SK-N-SH treated with all-trans-retinoic acid at 6 μM for 48 hours (cell line): ENCODE data around the gene RTBDN.

ENCODE experiments used
- ARNTL ChIP-seq: fragments of 450-650 bp; formaldehyde crosslinking; IDR thresholded peaks from 2 replicates; pipeline ENCODE4 v1.5.0; 2020; ENCODE audit warnings: low read depth, mild to moderate bottlenecking, moderate library complexity, borderline replicate concordance
- CSRNP3 ChIP-seq: fragments of 250-450 bp; sonication (Bioruptor Pico); IDR thresholded peaks from 2 replicates; pipeline ENCODE4 v1.5.1; 2021; ENCODE audit warnings: mild to moderate bottlenecking, moderate library complexity
- ESRRG ChIP-seq: fragments of 250-450 bp; sonication (Bioruptor Pico); IDR thresholded peaks from 2 replicates; pipeline ENCODE4 v1.6.1; 2021; ENCODE audit warnings: mild to moderate bottlenecking
- ISL1 ChIP-seq: fragments of 250-450 bp; sonication (Bioruptor Pico); IDR thresholded peaks from 2 replicates; pipeline ENCODE4 v2.1.2; 2022; ENCODE audit warnings: mild to moderate bottlenecking, moderate library complexity
- POU6F1 ChIP-seq: fragments of 250-450 bp; sonication (Bioruptor Pico); IDR thresholded peaks from 2 replicates; pipeline ENCODE4 v1.8.0; 2021; ENCODE audit warnings: low read depth, mild to moderate bottlenecking, moderate library complexity, borderline replicate concordance
- RARB ChIP-seq: fragments of 250-450 bp; sonication (Bioruptor Pico); IDR thresholded peaks from 2 replicates; pipeline ENCODE4 v1.8.0; 2021; ENCODE audit warnings: mild to moderate bottlenecking, moderate library complexity
- TOX ChIP-seq: fragments of 250-450 bp; sonication (Bioruptor Pico); IDR thresholded peaks from 2 replicates; pipeline ENCODE4 v1.8.0; 2021; ENCODE audit warnings: mild to moderate bottlenecking, moderate library complexity, borderline replicate concordance

- no peak for TF ChIP-seq ESRRG (CRISPR knock-in tag)
- no peak for TF ChIP-seq TOX
- TF ChIP-seq POU6F1 (CRISPR knock-in tag), result no peak
- no peak for TF ChIP-seq CSRNP3 (CRISPR knock-in tag)
- no peak for TF ChIP-seq ARNTL (CRISPR knock-in tag)
- TF ChIP-seq ISL1 (CRISPR knock-in tag), result no peak
- no peak for TF ChIP-seq RARB (CRISPR knock-in tag)
Measured at GRCh38 chr19:12801466-12802266, 32.7 kb downstream of the RTBDN start, which contains the start of the genes PRDX2 and THSD8.
